Measurements from ENCODE around the gene RET. TPM values are rescaled to one million over a fixed set of nuclear protein-coding genes. Genes with fewer than 3 reads are reported as not detected.
"Not testable (repeated sequence)": the region's sequence is repeated elsewhere in the genome, so short reads cannot be mapped to it uniquely, and the experiment has no call there.

RET gene
- total RNA-seq, 1 donor from 2014 or later: 0.20 TPM

DNA sequence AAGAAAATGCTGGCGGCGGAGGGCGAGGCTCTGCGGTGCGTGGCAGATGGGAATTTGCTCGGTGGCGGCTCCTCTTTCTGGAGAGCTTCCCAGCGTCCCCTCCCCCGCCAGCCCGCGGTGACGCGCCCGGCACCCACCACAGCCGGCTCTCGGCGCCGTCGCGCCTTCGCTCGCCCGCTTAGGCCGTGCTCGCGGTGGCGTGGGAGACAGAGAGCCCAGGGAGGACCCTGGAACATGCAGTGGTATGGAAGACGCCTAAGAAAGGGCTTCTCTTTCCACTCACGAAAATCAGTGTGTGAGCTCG, 60.8 kb downstream of the RET start:
- ATAC-seq: peak; percentile 49

DNA sequence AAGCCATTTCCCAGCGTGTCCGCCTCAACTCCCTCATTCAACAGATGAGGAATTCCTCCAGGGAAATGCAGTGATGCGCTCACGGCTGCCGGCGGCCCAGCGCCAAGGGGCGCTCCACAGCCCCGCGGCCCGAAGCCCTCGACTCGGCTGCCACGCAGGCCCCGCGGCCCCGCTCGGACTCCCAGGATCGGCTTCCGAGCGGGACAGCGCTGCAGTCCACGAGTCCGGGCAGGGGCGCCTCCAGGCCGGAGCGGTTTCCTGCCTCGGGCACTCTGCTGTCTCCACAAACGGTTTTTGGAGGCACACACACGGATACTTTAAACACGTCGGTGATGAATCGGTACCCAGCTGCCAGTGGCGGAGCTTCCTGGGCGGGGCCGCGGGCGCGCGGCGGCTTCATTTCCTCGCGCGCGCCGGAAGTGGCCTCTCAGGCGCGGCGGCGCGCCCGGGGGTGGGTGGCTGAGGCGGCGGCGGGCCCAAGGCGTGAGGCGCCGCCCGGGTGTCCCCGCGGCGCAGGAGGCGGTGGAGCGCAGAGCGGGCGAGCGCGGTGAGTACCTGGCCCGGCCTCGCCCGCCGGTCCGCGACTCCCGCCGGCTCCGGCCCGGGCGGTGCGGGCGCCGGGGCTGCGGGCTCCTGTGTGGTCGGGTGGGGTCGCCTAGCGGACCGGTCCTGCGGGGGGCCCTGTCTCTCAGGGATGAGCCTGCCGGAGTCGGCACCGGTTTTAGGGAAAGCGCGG, 61.3 kb downstream of the RET start, which contains the start of gene CSGALNACT2:
Gene CSGALNACT2, plus strand, starts transcription at position 425 of the 736 bp plus-strand sequence. CDS start 16,705 bp downstream, outside the sequence.
- ATAC-seq: peak; percentile 91

DNA sequence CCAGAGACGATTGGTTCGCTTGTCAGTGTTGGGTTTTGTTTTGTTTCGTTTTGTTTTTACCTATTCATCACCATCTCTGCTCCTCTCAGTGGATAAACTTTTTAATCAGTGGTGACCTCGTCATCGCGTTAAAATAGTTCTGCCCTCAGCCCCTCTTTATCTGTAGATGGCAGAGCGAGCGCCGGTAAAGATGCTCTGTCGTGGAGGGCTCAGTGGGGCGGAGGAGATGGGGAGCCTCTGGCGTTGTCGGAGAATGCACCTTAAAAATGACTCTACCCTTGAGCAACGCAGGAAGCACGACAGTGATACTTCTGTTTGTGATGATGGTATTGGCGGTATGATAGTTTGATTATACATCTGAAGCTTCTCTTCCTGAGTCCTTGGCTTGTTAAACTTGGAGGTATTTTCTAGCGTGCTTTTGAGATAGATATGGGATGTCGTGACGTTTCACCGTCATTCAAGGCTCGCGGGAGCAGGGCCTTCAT, 61.9 kb downstream of the RET start:
- ATAC-seq: peak; percentile 46

DNA sequence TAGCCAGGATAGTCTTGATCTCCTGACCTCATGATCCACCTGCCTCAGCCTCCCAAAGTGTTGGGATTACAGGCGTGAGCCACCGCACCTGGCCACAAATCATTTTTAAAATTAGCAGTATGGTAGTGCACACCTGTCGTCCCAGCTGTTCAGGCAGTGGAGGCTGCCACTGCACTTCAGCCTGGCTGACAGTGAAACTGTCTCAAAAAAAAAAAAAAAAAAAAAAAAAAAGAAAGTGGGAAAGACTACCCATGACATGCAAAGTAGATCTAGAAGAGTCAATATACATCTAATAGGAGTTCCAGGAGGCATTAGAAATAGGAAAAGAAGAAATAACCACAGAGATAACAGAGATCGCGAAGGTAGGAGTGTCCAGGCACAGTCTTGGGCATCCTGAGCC, 64.6 kb downstream of the RET start:
- ATAC-seq: no peak

DNA sequence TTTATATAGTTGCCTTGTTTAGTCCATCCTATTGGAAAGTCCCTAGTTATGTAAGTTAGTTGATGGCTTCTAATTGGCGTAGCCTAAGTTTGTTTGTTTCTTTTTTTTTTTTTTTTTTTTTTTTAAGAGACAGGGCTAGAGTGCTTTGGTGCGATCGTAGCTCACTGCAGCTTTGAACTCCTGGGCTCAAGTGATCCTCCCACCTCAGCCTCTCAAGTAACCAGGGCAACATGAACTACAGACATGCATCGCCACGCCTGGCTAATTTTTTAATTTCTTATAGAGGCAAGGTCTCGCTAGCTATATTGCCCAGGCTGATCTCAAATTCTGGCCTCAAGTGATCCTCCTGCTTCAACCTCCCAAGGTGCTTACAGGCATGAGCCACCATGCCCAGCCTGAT, 68.4 kb downstream of the RET start:
- ATAC-seq: no peak

DNA sequence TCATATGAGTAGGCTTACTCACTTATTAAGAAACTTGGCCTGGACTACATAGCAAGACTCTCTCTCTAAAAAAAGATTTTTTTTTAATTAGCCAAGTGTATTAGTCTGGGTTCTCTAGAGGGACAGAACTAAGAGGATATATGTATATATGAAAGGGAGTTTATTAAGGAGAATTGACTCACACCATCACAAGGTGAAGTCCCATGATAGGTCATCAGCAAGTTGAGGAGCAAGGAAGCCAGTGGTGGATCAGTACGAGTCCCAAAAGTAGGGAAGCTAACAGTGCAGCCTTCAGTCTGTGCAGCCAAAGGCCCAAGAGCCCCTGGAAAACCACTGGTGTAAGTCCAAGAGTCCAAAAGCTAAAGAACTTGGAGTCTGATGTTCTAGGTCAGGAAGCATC, 69.1 kb downstream of the RET start:
- ATAC-seq: not testable (repeated sequence)

DNA sequence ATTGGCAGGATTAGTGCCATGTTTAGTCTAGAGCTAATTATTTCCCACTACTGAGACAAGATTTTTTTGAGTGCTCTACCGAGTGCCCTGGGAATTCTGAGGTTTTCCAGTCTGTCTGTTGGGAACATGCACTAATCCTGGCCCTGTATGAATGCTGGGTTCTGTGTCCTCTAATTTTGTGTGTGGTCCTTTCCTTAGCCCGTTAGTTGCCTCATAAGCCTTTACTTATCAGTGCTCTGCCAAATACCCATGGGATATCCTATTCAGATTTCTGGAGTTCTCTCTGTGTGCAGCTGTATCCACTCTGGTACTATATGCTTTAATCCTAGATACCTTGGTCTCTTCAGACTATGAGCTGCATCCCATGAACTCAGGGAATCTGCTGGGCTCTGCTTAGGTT, 74.5 kb downstream of the RET start:
- ATAC-seq: no peak

DNA sequence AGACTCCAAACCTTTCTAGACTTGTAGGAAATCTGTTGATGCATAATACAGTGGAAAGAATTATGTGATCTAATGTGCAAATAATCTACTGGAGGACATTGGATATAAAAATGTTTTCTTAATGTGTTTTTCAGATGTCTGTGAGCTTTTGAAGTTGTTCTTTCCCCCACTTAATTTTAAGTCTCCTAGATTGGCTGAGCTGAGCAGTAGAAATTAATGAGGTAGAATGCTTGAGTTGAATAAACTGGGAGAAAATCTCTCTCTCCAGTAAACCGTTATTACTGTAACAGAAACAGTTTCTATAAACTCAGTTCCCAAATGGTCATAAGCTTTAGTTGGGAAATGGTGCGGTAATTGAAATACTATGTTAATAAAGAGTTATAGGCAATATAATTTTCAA, 77.0 kb downstream of the RET start:
- ATAC-seq: no peak

DNA sequence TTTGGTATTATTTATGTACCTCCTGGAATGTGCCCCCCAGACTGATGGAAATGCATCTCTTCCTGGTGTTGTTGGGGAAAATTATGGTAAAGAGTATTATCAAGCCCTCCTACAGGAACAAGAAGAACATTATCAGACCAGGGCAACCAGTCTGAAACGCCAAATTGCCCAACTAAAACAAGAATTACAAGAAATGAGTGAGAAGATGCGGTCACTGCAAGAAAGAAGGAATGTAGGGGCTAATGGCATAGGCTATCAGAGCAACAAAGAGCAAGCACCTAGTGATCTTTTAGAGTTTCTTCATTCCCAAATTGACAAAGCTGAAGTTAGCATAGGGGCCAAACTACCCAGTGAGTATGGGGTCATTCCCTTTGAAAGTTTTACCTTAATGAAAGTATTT, 78.4 kb downstream of the RET start:
- ATAC-seq: no peak

DNA sequence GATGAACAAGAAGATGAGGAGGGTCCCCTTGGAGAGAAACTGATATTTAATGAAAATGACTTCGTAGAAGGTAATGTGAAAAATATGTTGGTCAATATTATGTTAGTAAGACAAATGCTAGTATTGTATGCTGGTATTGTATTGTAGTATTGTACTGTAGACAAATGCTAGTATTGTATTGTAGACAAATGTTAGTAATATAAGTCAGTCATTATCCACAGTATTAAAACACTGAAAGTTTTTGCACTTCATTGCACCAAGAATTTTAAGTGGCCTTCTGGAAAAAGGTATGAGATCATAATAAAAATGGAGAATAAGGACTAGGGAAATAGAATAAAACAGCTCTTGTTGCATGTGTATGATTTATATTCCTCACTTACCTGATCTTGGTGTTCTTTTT, 78.9 kb downstream of the RET start:
- no peak for ATAC-seq

DNA sequence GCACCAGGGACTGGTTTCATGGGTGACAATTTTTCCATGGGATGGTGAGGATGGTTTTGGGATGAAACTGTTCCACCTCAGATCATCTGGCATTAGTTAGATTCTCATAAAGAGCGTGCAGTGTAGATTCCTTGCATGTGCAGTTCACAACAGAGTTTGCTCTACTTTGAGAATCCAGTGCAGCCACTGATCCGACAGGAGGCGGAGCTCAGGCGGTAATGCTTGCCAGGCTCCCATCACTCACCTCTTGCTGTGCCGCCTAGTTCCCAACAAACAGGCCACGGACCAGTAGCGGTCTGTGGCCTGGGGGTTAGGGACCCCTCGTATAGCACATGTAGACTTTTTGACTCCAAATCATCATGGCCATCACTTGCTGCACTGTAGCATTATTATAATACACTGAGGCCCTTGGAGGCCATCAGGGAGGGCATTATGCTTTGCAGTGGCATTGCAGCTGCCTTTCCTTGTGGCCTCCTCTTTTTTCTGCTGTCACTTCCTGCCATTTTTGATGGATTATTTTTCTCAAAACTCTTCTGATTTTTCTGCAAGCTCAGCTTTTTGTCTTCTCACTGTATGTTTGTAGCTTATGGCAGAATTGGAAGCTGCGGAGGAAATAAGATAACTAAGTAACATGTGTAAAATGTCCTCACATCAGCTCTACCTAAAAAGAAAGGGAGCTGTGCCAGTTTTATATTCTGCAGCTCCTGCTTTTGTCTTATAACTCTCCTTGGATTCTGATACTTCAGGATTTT, 79.9 kb downstream of the RET start:
- ATAC-seq: no peak

DNA sequence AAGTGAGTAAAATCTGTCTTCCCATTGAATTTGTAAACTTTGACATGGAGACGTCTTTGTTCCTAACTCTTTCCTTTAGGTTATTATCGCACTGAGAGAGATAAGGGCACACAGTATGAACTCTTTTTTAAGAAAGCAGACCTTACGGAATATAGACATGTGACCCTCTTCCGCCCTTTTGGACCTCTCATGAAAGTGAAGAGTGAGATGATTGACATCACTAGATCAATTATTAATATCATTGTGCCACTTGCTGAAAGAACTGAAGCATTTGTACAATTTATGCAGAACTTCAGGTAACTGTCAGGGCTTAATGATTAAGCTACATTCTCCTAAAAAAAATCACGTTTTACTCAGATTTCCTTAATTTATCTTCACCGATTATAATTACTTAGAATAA, 81.8 kb downstream of the RET start:
- ATAC-seq: no peak

DNA sequence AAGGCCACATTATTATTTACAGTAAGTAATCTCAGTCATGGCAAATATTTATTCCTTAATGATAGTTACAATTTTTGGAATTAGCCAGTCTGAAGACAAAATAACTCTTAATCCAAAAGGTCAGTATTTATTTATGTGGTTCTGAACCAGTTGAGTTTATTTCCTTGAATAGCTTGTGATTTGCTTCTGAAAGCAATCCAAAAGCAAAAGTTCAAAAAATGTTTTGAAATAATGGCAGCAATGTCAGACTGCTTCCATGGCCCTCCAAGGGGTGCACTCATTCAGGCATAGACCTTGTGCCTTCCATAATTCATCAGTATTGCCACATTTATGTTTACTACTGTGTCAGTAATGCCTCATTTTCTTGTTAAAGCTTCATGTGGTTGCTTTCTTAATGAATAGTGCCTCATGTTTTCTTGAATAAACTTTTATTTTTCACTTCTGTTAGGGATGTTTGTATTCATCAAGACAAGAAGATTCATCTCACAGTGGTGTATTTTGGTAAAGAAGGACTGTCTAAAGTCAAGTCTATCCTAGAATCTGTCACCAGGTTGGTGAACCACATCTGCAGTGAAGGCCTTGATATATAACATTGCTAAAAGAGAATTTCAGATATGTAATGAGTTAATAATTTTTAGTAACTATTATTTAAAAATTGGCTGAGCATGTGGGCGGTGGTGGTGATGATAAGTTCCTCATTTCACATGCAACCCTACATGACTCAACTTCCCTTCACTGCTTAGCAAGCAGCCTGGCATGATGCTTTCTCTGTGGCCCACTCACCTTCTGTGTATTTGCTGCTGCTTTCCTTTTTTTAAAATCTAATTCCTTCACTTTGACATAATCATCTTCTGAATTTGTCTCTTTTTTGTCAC, 83.4 kb downstream of the RET start:
- no peak for ATAC-seq

DNA sequence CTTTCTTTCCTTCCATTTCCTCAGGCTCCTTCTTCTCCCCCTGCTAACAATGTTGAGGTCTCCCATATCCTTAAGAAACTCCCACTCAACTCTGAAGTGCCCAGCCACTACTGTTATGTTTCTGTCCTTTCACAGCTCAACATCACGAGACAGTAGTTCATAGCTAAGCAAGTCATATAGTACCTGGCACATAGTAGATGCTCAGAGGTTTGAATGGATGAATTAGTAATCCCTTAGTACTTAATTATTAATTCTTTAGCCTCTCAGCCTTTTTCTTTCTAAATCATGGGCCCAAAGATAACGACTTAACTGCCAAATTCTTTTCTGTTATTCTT, 84.0 kb downstream of the RET start:
- ATAC-seq: no peak

DNA sequence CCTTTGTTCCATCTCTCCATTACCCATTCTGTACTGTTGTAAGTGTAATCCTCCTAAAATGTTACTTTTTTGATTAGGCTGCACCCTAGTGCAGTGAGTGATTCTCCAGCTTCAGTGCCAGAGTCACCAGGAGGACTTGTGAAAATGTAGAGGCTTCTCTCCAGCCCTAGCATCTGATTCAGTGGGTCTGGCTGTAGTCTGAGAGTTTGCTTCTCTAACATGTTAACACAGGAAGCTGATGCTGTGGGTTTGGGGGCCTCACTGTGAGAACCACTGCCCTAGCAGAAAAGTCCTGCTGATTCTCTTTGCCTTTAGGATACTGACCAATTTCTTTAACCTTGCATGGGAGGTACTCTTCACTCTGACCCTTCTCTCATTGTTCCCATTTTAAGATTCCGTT, 85.7 kb downstream of the RET start:
- ATAC-seq: no peak

DNA sequence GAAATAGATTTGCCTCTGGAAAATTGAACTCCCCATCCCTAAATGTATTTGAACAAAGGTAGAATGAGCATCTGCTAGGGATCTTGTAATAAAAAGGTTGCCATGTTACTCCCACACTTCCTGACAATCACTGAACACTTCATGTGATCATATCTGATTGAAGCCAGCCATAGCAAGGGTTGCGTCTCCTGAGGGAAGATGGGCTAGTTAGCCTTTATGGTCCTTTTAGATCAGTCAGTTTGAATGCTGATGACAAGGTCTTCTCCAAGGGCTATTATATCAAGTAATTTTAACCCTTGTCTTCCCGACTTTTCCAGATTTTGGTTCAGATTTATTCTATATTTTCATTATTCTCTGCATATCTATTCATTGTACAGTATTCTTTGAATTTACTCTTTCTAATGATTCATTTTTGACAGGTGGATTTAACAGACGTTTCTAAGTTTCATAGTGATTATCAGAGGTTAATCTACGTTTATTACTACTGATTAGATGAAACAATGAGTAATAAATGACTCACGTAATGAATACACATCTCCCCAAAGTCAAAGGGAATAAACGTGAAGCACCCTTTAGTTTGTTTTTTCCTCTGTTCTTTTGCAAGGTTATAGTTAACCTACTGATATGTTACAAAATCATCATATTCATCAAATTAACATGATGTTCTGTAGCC, 89.5 kb downstream of the RET start:
- ATAC-seq: no peak

DNA sequence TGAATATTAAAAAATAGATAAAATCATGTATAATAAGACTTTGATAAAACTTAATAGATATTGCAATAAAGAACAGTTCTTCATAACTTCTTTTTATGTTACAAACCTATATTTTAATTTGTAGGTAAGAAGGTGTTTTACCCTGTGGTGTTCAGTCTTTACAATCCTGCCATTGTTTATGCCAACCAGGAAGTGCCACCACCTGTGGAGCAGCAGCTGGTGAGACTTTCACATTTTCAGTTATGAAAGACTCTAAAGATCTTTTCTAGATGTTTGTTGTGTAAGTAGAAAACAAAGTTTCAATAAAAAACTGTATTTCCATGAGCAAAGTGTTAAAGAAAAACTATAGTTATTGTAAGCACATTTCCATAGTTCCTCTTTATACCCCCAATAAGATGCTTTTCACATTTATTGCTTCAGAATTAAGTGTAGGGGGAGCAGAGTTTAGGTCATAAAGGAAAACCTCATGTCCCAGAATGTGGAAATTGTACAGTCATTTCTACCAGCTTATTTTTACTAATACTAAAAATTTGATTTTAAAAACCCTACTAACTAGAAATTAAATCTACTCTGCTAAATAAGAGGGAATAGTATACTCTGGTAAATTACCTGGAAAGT, 90.1 kb downstream of the RET start:
- no peak for ATAC-seq

DNA sequence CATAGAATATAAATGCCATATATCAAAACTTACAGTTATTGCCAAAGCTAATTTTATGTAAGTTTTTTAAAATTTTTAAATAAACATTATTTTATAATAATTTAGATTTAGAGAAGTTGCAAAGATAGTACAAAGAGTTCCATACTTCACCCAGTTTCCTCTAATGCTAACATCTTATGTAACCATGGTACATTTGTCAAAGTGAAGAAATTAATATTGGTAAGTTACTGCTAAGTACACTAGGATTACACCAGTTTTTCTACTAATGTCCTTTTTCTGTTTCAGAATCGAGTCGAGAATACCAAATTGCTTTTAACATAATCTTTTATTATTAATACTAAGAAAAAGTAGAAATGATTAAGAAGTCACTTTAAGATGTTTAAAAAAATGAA, 90.6 kb downstream of the RET start:
- no peak for ATAC-seq

DNA sequence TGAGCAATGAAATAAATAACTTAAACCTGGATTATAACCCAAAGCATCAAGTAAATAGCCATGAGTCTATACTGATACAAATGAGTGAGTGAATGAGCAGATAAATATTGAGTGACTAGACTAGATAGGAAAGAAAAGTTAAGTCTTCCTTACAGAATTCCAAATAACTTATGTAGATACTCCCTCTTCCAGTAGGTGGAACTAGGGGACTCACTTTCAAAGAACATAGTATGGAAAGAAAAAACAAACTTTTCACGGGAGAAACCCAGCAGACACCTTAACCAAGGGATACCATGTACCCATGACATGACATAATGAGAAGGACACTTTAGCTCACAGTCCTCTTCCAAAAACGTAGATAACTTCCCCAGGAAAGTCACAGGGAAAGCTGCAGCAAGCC, 93.6 kb downstream of the RET start:
- ATAC-seq: no peak

DNA sequence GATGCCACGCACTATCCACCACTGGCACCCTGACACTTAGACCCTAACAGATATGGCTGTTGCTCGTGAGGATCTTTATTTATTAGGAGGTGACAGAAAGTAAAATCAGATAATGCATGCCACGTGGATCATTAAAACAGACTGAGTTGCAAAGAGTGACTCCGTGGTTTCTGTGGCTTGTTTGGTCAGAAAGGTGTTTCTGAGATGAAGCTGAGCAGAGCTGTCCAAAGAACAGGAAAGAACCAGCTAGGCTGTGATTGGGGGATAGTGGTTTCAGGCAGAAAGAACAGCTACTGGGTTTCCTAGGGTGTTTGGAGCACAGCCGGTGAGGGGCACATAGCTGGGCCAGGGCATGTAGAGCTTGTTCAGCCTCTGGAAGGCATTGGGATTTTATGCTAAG, 95.8 kb downstream of the RET start:
- ATAC-seq: no peak

DNA sequence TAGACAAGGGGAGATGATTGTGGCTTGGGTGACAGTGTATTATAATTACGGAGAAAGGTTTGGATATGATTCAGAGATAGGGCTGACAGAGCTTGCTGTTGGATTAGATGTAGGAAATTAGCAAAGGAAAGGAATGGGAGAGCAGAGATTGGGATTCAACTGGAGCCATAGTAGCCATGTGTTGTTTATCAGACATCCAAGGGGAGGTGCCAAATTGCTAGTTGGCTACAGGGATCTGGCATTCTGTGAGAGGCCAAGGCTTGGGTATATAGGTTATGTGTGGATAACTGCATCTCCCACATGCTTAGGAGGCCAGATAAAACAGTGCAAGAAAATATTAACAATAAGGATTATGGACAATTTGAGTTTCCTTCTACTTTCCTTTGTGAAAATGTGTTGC, 96.3 kb downstream of the RET start:
- no peak for ATAC-seq

DNA sequence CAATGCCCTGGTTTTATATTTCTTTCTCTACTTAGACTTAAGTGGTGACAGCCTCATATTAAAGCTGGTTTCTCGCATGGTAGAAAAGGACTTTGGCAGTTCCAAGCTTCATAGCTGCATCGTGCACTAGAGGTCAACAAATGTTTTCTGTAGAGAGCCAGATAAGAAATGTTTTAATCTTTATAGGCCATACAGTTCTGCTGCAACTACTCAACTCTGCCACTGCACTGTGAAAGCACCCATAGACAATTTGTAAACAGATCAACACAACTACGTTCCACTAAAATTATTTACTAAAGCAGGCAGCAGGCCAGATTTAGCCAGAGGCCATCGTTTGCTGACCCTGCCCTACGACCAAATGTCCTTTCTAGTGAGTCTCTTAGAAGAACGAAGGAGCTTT, 98.1 kb downstream of the RET start:
- ATAC-seq: no peak

All from esophagus mucosa (tissue), 1 donor.